ENCODE results near the gene CNPY1. TPM values are rescaled to one million over a fixed set of nuclear protein-coding genes. Genes with fewer than 3 reads are reported as not detected.

The CNPY1 gene
- total and polyA plus RNA-seq, 9 of the 15 experiments (the other 6 are each of a cell fraction or from before 2014, with no cell fraction given) = not detected

DNA sequence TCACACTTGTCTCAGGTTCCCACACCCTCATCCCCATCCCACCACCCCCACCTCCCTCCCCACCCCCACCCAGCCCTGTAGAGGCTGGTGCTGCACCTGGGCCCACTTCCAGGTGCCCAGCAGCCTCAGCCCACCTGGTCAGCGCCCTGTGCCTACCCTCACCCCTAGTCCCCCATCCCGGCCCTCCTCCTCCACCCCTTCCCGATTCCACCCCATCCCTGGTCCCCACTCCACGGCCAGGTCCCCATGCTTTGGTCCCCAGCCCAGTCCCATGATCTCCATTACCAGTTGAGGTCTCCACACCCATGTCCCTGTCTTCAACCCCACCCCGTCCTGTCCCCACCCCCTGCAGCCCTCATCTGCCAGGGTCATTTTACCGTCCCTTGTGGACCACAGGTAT is 24.6 kb upstream of the CNPY1 start (continued):
- no peak for TF ChIP-seq PKNOX1 (IDR thresholded peaks at IDR 0.05)
- TF ChIP-seq, protein P1, sequence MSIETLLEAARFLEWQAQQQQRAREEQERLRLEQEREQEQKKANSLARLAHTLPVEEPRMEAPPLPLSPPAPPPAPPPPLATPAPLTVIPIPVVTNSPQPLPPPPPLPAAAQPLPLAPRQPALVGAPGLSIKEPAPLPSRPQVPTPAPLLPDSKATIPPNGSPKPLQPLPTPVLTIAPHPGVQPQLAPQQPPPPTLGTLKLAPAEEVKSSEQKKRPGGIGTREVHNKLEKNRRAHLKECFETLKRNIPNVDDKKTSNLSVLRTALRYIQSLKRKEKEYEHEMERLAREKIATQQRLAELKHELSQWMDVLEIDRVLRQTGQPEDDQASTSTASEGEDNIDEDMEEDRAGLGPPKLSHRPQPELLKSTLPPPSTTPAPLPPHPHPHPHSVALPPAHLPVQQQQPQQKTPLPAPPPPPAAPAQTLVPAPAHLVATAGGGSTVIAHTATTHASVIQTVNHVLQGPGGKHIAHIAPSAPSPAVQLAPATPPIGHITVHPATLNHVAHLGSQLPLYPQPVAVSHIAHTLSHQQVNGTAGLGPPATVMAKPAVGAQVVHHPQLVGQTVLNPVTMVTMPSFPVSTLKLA (conservative IDR thresholded peaks at IDR 0.05) = no peak
- no peak for TF ChIP-seq E2F3 (CRISPR knock-in tag; IDR thresholded peaks at IDR 0.05)

- intact Hi-C loops (cut with micrococcal nuclease) (no loop called here), in situ Hi-C loops (cut with MboI) (no loop called here)
- Histone ChIP-seq H3K9me3 (replicated peaks; ENCODE audit: control insufficient read depth, insufficient read depth, low read depth, low read length) (no peaks in the 10 kb centered on the region), H3K36me3 (ENCODE audit: control insufficient read depth, insufficient read depth, low read length) (no peaks in the 10 kb centered on the region), H3K9ac (ENCODE audit: insufficient read depth in 1 of 2, low read depth in 2 of 2, low read length in 2 of 2) (no peak overlapping the region), H3K79me2 (ENCODE audit: control insufficient read depth, insufficient read depth, low read length) (no peaks in the 10 kb centered on the region), H3K4me2 (ENCODE audit: insufficient read depth, low read length) (no peak overlapping the region), H3K9me1 (ENCODE audit: control insufficient read depth, insufficient read depth, low read length) (no peaks in the 10 kb centered on the region), H2AFZ (ENCODE audit: low read depth, low read length) (no peak overlapping the region), H3K27me3 (ENCODE audit: control insufficient read depth in 2 of 2, insufficient read depth in 2 of 2, low read length in 2 of 2) (peaks cover 67 to 88% of the 10 kb centered on the region in 2 experiments), H3K4me1 (replicated peaks in 1 of 2; ENCODE audit: control insufficient read depth in 2 of 2, insufficient read depth in 2 of 2, low read length in 2 of 2) (peaks cover 0 to 7% of the 10 kb centered on the region in 2 experiments; a peak in 1 of 5 replicates), H4K20me1 (replicated peaks; ENCODE audit: control insufficient read depth, insufficient read depth, low read length) (peaks cover 21% of the 10 kb centered on the region), H3K27ac (ENCODE audit: extremely low read depth, low read depth, low read length) (no peak overlapping the region), H3K4me3 (no peak overlapping the region)
- no peak for FAIRE-seq
- BruUV-seq (replicated peaks) = no TSS peak
- ATAC-seq = no peak
- whole genome bisulfite sequencing (ENCODE audit: insufficient coverage, low coverage, missing lambda C conversion rate) = 3% methylated on average over 21 of the region's 28 CpGs
- DNase-seq (ENCODE audit: extremely low read depth in 1 of 4, low spot score in 3 of 4) = no peak
- no peak for TF ChIP-seq POLR3A (IDR thresholded peaks at IDR 0.05; ENCODE audit: borderline replicate concordance, extremely low read depth, insufficient read depth, insufficient read length)
- no peak for TF ChIP-seq CREB1 (IDR thresholded peaks at IDR 0.05)
- no peak for TF ChIP-seq CREB1 (CRISPR knock-in tag; IDR thresholded peaks at IDR 0.05)
- no peak for TF ChIP-seq FOSL1 (tag; conservative IDR thresholded peaks at IDR 0.05)
- TF ChIP-seq ZBTB17 (CRISPR knock-in tag; IDR thresholded peaks at IDR 0.05) = no peak
- TF ChIP-seq MIER1 (IDR thresholded peaks at IDR 0.05; ENCODE audit: low read depth) = no peak
- no peak for TF ChIP-seq USF1 (CRISPR knock-in tag; IDR thresholded peaks at IDR 0.05)
- no peak for TF ChIP-seq NFIC (IDR thresholded peaks at IDR 0.05)
- no peak for TF ChIP-seq CHAMP1 (IDR thresholded peaks at IDR 0.05)
- CTCF ChIA-PET (ENCODE audit: low intra/inter-chr PET ratio) = no interaction called here
- POLR2A ChIA-PET = interaction anchor here (0.7 kb wide), 1 partner anchor 1619 kb away, joined by 3 read pairs; no protein-coding TSS in a partner anchor
Observed at GRCh38 chr7:155570171-155570958, 24.0 kb upstream of the CNPY1 start.

All from K562 (cell line).